GM21381 (cell line): ENCODE measurements around the gene SMOC2.
"Not testable (repeated sequence)": the region's sequence is repeated elsewhere in the genome, so short reads cannot be mapped to it uniquely, and the experiment has no call there.

Experiments
- ATAC-seq: cut with Tn5 transposase; IDR thresholded peaks from one replicate; pipeline ENCODE4 v1.9.1; 2021; ENCODE audit warnings: mild to moderate bottlenecking, moderate library complexity; ENCODE audit not compliant: unreplicated experiment

The SMOC2 gene

DNA sequence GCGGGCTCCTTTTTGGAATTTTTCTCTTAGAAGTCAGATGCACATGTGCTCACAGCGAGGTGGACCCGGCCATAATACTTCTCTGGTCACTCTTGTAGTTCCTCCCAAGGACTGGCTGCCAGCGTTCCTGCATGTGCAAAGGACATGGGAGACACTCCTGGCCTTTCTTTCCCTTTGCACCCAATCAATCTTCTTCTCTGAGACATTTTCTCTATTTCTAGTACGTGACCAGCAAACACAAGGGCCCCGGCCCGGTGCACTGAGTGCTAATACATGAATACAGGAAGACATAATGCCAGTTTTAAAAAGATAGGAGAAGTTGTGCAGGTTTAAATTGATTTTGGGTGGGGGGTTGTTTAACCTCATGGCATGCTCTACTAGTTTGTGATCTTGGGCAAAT, 233.6 kb downstream of the SMOC2 start:
- ATAC-seq = no peak

DNA sequence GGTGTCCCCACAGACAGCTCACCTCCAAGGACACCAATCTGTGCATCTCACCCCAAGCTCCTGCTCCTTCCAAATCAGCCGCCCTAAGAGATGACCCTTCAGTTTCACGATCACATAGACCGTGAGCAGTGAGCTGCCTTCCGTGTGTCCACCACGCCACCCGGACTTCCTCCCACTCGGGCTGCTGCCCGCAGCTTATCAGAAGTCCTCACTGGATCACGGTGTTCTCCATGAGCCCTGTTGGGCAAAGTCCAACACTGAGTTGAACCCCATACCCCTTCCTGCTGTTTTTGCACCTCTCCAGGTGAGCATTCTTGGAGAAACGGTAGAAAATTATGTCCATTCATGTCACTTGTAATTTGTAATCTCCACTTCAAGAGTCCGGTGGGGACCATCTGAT, 234.4 kb downstream of the SMOC2 start:
- ATAC-seq = no peak

DNA sequence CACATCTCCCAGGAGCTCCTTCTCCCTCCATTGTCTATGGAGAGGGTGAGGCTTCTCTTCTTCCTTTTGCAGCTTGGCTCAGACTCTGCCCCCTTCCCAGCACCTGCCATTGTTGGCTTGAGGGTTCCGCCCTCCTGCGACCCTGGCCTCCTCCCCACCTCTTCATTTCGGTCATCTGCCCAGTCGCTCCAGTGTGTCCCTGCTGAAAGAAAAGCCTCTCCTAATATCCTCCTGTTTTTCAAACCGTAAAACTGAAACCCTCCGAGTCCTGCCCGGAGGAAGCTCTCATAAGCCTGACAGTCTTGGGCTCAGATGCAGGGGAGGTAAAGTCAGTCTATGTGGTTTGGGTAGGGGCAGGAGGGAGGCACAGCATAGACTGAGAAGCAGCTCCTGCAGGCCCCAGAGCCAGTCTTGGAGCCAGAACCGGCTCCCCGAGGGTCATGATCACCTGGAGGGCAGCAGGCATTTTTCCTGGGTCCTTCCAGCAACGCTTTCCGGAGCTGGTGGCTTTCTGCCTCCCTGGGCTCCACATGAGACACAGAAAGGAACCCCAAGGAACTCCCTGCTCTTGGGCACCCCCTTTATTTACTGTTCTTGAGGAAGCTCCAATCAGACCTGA, 235.1 kb downstream of the SMOC2 start:
- ATAC-seq = no peak

DNA sequence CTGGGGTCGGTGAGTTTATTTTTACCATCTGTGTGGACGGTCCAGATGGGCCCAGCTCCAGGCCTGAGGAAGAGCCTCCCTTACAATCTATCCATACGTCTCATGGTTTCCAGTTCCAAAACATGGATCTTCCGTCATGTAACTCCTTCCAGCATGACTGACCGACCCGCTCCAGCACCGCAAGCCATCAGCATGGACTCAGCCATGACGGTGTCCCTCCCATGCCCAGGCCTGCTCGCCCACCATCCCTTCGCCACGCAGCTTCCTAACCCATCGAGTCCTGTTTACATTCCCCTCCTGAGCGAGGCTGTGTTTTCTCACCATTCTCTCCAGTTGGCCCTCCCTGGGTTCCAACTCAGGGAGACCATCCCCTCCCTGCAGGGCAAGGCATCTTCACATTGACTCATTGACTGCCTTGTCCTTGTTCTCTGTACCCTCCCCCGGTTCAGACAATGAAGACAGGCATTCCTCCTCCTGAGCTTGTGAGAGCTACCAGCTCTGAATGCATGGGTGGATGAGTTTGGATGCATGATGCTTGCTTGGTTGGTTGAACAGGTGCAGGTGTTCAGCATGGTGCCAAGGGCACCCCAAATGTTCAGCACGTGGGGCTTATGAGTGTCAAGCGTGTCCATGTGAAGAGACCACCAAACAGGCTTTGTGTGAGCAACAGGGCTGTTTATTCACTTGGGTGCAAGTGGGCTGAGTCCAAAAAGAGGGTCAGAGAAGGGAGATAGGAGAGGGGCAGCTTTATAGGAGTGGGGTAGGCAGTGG, 235.8 kb downstream of the SMOC2 start:
- ATAC-seq = no peak

DNA sequence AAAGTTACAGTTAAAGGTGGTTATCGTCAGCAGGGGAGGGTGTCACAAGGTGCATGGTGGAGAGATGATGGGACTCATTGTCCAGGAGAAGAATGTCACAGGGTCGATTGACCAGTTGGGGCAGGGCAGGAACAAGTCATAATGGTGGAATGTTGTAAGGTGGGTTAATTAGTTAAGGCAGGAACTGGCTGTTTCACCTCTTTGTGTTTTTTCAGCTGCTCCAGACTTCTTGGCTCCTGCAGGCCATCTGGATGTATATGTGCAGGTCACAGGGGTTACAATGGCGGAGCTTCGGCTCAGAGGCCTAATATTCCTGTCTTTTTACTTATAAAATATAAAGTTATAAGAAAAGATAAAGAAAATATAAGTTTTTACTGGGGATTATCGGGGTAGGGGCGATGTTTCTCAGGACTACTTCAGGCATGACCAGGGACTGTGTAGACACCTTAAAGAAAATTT, 236.4 kb downstream of the SMOC2 start:
- not testable (repeated sequence) for ATAC-seq

DNA sequence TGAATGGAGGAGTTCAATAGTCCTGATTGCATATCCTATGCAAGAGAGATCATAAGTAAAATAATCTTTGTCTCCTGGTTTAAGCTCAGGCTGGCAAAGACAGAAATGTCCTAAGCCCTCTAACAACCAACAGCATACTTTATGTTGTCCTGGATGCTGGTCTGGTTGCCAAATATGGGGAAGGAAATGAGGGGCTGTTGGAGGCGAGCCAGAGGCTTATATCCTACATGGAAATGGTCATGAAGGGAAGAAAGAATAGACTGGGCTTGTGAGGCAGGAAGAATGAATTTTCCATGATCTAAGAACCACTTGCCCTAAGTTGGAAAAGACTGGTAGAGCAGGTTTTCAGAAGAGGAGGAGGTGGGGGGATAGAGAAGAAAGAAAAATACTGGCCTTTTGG, 237.1 kb downstream of the SMOC2 start:
- no peak for ATAC-seq

DNA sequence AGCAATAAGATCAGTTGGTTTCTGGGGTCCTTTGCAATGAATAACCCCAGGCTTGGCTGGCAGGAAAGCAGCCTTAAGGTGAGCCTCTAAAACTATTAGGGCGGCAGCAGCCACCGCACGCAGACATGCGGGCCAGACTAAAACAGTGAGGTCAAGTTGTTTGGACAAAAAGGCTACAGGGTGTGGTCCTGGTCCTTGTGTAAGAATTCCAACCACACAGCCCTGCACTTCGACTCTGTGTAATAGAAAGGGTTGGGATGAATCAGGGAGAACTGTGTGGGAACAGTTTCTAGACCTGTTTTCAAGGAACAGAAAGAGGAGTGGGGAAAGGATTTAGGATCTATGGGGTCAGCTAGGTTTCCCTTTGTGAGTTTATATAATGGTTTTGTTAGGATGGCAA, 237.6 kb downstream of the SMOC2 start:
- ATAC-seq = no peak

DNA sequence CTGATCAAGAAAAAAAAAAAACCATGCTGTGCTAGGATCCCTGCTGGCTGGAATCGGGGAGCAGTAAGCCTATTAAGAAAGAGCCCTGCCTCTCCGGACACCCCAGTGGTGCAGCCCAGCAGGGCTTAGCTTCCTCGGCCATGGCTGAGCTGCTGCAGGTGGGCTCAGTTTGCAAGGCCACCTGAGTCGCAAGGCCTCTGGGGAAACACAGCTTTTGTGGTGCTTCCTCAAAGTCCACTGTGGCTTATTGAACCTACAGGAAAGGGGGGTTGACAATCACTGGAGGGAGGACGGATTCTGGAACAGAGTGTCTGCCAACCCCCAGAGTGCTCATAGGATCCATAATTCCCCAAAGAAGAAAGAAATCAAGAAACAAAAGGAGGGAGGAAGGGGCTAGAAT, 240.8 kb downstream of the SMOC2 start:
- ATAC-seq = no peak

DNA sequence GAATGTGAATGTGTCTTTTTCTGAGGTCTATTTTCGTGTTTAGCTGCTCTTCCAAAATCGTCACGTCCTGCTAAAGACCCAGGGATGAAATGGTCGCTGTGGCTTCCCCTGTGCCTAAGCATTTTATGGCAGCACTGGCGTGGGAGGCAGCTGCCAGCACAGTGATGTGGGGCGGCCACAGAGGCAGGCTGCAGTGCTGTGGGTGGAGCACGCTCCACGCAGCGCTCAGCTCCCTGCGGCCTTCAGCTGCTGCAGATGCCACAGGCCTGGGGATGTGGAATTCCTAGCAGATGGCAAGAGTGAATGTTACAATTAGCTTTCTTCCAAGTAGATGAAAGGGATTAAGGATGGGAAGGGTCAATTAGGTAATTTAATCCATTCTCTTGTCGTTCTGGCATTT, 242.6 kb downstream of the SMOC2 start:
- ATAC-seq = no peak

DNA sequence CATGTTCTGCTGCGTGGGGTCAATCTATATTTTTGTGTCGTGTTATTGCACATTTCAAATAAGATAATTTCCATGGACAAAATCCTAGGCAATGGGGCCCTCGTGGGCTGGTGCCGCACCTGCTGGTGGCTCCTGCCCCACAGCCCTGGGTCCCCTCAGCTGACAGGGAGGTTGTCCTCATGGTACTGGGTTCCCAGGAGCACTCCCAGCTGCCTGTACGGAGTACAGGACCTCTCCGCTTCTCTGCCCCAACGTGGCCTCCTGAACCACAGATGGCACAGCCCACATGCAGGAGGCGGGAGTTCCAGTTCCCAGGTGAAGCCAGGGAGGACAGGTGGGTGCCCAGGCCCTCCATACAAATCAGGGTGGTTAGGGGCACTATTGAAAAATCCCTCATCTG, 243.5 kb downstream of the SMOC2 start:
- ATAC-seq = no peak

DNA sequence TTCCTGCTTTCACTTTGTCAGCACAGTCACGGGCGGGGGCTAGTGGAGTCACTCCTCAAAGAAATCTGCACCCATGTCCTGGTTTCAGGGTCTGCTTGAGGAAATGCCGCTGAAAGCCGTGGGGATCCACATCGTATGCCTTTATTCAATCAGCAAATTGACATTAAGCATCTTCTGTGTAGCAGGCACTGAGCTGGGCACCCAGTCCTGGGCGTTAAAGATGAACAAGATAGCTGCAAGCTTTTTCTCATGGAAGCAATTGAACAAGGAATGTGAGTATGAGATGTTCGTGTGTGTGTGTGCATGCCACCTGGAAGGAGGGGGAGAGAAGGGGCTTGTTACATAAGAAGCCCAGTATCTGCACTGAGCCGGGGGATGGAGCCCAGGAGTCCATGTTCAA, 243.9 kb downstream of the SMOC2 start:
- ATAC-seq = no peak

DNA sequence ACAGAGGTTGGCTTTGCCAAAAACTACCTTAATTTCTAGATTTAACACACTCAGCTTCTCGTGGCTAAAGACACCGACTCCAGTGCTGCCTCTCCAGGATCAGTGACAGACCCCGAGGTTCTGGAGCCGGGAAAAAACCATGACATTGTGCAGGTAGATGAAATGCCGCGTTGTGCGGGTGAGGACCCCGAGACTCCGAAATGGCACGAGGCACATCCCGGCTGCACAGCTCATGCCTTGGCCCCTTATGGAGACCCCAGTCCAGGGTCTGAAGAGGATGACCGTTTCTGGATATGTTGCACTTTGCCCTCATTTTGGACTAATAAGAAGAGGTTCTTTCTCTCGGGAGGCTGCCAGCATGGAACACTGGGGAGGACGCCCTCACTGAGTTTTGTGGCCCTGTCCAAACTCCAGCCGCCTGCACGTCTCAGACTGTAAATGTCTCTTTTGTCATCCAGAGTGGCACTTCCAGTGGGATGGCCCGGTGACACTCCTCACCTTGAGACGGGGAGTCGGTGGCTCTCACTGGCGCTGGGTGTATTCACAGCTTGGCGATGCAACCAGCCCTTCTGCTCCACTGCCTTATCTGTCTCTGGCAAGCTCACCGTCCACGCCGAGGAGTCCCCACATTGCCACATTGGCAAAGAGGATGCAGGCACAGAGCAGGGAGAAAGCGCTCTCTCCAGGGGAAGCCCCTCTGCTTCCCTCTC, 245.2 kb downstream of the SMOC2 start:
- ATAC-seq = no peak

DNA sequence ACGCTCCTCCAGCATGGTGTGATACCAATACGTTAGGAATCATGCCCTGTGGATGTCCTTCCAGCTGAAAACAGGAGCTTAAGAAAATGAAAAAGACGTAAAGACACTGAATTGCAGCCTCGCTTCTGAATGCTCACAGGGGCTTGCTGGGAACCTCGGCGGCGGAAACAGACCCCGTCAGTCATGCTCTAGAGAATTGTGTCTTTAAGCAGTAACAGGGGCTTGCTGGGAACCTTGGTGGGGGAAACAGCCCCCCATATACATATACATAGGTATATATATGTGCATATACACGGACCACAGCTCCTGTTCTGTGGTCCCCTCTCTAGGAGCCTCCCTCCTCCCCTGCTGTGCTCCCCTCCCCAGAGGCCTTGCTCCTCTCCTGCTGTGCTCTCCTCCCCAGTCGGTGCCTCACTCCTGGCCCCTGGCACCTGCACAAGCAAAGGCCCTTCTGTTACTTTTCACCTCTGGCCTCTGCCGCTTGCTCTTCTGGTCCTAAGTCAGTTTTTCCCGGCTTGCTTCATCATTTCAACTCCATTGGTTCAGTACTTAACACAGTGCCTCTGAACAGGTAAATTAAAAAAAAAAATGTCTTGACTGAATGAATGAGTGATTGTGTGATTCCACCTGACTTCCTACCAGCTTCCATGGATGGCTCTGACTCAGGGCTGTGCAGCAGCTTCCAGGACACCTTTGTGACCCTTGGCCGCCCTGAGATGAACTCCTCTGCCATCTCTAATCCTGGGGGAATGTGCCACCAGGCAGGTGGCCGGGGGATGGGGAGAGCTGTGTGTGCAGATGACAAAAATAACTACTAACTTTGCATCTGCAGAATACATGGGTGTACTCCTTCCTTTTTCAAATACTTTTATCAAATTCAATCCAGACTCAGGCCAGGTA, 246.1 kb downstream of the SMOC2 start:
- ATAC-seq = no peak

DNA sequence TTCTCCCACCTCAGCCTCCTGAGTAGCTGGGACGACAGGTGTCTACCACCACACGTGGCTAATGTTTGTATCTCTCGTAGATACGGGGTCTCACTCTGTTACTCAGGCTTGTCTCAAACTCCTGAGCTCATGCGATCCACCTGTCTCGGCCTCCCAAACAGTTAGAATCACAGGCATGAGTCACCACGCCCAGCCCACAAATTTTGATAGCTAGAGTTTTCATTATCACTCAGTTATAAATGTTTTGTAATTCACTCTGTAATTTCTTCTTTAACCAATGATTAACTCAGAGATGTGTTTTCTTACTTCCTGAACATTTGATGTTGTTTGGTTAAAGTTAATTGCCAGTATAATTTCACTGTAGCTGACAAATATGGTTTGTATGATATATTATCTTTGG, 249.3 kb downstream of the SMOC2 start:
- no peak for ATAC-seq

DNA sequence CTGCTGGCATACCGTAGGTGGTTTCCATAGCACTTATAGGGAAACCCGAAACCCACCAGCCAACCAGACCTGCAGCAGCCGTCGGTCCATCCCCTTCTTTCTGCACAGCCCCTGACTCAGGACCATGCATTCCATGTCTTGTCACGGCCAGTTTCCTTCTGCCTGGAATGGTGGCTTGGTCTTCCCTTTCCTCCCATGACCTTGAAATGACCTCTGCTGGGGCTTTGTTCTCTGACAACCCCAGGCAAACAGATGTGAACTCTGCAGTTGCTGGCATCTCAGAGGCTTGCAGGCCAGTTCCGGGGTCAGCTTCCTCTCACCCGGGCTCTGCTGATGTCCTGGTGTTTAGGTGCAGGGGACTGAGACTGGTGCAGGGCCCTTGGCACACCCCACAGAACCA, 250.8 kb downstream of the SMOC2 start:
- ATAC-seq = no peak

DNA sequence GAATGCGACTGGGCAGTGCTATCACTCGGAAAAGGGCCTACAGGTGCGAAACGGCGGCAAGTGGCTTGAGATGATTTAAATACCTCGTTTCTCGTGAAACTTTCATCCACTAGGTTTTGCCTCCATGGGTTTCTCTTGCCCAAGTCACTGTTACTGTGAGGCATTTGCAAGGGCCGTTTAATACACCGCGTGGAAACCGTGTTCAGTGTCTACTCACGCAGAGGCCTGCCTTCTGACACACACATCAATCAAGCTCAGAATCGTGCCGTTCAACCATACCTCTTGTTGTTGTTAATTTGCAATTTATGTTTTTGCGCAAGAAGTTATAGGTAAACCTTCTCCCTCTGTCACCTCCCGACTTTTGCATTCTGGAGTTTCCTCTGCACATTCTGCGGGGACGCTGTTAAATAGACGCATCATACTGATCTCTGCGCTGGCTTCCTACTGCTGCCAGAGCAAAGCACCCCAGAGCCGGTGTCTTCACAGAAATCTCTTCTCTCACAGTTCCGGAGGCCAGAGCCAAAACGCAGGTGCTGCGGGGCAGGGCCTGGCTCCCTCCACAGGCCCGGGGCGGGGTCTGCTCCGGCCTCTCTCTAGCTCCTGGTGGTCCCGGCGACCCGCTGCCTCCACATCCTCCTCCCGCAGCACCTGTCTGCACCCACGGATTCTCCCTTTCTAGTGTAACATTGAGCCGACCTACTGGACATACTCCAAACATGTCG, 251.4 kb downstream of the SMOC2 start:
- ATAC-seq = no peak

DNA sequence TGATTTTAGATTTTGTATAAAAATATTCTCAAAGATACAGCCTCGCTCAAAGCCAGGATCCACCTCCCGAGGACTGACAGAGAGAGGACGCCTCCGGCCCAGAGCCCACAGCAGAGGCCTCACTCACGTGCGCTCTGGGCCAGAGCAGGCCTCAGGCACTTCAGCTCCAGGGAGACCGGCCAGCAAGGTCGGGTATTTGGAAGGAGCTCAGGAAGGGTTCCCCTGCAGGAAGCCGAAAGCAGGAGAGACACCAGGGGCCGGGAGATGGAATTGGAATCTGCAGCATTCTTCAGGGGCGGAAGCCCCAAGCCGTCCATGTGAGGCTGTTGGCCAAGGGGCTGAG, 251.9 kb downstream of the SMOC2 start:
- ATAC-seq = not testable (repeated sequence)

DNA sequence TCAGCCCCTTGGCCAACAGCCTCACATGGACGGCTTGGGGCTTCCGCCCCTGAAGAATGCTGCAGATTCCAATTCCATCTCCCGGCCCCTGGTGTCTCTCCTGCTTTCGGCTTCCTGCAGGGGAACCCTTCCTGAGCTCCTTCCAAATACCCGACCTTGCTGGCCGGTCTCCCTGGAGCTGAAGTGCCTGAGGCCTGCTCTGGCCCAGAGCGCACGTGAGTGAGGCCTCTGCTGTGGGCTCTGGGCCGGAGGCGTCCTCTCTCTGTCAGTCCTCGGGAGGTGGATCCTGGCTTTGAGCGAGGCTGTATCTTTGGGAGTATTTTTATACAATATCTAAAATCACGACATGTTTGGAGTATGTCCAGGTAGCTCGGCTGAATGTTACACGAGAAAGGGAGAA, 253.8 kb downstream of the SMOC2 start:
- not testable (repeated sequence) for ATAC-seq

DNA sequence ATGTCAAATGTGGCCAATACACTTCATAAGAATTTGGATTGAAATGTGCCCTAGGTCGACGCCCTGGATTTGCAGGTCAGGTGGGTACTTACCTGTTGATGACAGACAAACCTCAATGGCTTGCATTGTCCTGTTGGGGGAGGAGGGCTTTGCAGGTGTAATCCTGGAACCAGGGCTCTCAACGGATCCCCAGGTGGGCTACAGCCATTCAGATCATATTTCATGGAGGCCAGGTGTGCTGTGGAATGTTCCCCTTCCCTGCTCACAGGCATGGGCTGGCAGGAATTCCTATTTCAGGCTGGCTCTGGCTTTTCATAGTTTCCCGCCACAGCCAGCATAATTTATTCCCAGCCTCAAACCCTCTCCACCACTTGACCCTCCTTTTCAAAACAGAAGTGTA, 254.7 kb downstream of the SMOC2 start:
- ATAC-seq = no peak

DNA sequence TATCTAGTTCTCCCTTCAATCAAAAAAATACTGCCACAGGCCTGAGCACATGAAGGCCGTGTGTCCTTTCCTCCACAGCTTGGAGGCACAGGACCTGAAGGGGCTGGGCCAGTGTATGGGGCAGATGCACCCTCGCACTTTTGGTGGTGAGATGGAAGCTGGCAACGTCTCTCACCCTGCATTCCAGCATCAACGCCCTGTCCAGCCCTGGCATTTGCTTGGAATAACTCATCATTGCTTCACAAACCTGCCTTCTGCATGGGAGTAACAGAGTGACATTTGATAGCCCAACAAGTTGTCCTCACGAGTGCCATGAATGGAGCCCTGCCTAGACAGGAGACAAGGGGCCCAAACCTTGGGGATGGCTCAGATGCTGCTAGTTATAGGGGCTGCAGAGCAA, 257.9 kb downstream of the SMOC2 start:
- no peak for ATAC-seq
